Activated T-cell treated with anti-CD3 and anti-CD28 coated beads, Interleukin-2, amount 50 U/mL, for 1 hour (primary cell): ENCODE results near the gene DCLK2.

ENCODE experiments used
- DNase-seq: peaks from one replicate; pipeline ENCODE4 v3.0.0-alpha.2; 2020

The DCLK2 gene

GRCh38 chr4:150248181-150248580 is 169.9 kb downstream of the DCLK2 start:
- no peak for DNase-seq

- no peak for DNase-seq
Observed at GRCh38 chr4:150250293-150250997, 172.2 kb downstream of the DCLK2 start.

GRCh38 chr4:150250998-150251651 is 172.9 kb downstream of the DCLK2 start:
- no peak for DNase-seq

GRCh38 chr4:150251752-150252190 is 173.5 kb downstream of the DCLK2 start:
- DNase-seq = no peak

- DNase-seq = no peak
Observed at GRCh38 chr4:150252306-150252705, 174.1 kb downstream of the DCLK2 start.

- DNase-seq = no peak
Observed at GRCh38 chr4:150252741-150253140, 174.5 kb downstream of the DCLK2 start.

GRCh38 chr4:150253416-150253815 is 175.2 kb downstream of the DCLK2 start:
- no peak for DNase-seq

GRCh38 chr4:150253965-150254630 is 175.9 kb downstream of the DCLK2 start:
- no peak for DNase-seq

- no peak for DNase-seq
Observed at GRCh38 chr4:150255610-150256224, 177.5 kb downstream of the DCLK2 start.

- no peak for DNase-seq
Observed at GRCh38 chr4:150256225-150256620, 178.0 kb downstream of the DCLK2 start.

GRCh38 chr4:150256841-150257730 is 178.8 kb downstream of the DCLK2 start:
- DNase-seq = no peak

- DNase-seq = no peak
Observed at GRCh38 chr4:150258569-150258968, 180.3 kb downstream of the DCLK2 start.

- no peak for DNase-seq
Observed at GRCh38 chr4:150259861-150260567, 181.8 kb downstream of the DCLK2 start.

- no peak for DNase-seq
Observed at GRCh38 chr4:150261571-150261970, 183.3 kb downstream of the DCLK2 start.

- DNase-seq = no peak
Observed at GRCh38 chr4:150262611-150263010, 184.4 kb downstream of the DCLK2 start.

- DNase-seq = no peak
Observed at GRCh38 chr4:150264595-150265161, 186.4 kb downstream of the DCLK2 start.

- no peak for DNase-seq
Observed at GRCh38 chr4:150265806-150266205, 187.6 kb downstream of the DCLK2 start.

- no peak for DNase-seq
Observed at GRCh38 chr4:150268444-150268843, 190.2 kb downstream of the DCLK2 start.

GRCh38 chr4:150278206-150278605 is 200.0 kb downstream of the DCLK2 start:
- no peak for DNase-seq

- no peak for DNase-seq
Observed at GRCh38 chr4:150280081-150280895, 202.0 kb downstream of the DCLK2 start.

GRCh38 chr4:150280975-150281374 is 202.7 kb downstream of the DCLK2 start:
- DNase-seq = no peak
